ENCODE measurements around the gene MARF1.

- TF ChIP-seq CTCF (IDR thresholded peaks at IDR 0.05) (no peak), EP300 (IDR thresholded peaks at IDR 0.05) (no peak)
These were observed 22.2 kb upstream of the MARF1 start for GRCh38 chr16:15665107-15665506.
